Smooth muscle cell (in vitro differentiated cells): Measurements from ENCODE around the gene ARIH2. TPM values are rescaled to one million over a fixed set of nuclear protein-coding genes. Genes with fewer than 3 reads are reported as not detected.

Source experiments
- DNase-seq: peaks from one replicate; lab custom pipeline; 2025; ENCODE audit not compliant: unreplicated experiment; lab: John Stamatoyannopoulos, UW
- H2AFZ ChIP-seq: fragments of 200-600 bp; sonication (generic); 2 replicates; pipeline ENCODE4 v1.6.0; 2016; ENCODE audit warnings: antibody characterized with exemption, low read depth, mild to moderate bottlenecking
- H3F3A ChIP-seq: fragments of 200-600 bp; sonication (generic); 2 replicates; pipeline ENCODE4 v1.6.0; 2017; ENCODE audit warnings: antibody characterized with exemption, low read depth
- H3K27ac ChIP-seq: fragments of 200-600 bp; sonication (generic); 2 replicates; pipeline ENCODE4 v1.5.1; 2016; ENCODE audit warnings: low read depth, mild to moderate bottlenecking
- H3K27me3 ChIP-seq: fragments of 200-600 bp; sonication (generic); 2 replicates; pipeline ENCODE4 v1.6.1; 2016; ENCODE audit warnings: low read depth, mild to moderate bottlenecking
- H3K36me3 ChIP-seq: fragments of 200-600 bp; sonication (generic); 2 replicates; pipeline ENCODE4 v1.5.1; 2016; ENCODE audit warnings: low read depth
- H3K4me1 ChIP-seq: fragments of 200-600 bp; sonication (generic); 2 replicates; pipeline ENCODE4 v1.5.1; 2016; ENCODE audit warnings: low read depth
- H3K4me2 ChIP-seq: fragments of 200-600 bp; sonication (generic); 2 replicates; pipeline ENCODE4 v1.6.0; 2016; ENCODE audit warnings: mild to moderate bottlenecking
- H3K4me3 ChIP-seq: fragments of 200-600 bp; sonication (generic); 2 replicates; pipeline ENCODE4 v1.5.1; 2016; ENCODE audit warnings: mild to moderate bottlenecking
- H3K79me2 ChIP-seq: fragments of 200-600 bp; sonication (generic); 2 replicates; pipeline ENCODE4 v1.6.0; 2016; ENCODE audit warnings: low read depth, mild to moderate bottlenecking
- H3K9ac ChIP-seq: fragments of 200-600 bp; sonication (generic); 2 replicates; pipeline ENCODE4 v1.6.0; 2016; ENCODE audit warnings: low read depth
- H3K9me3 ChIP-seq: fragments of 200-600 bp; sonication (generic); replicated peaks from 2 replicates; pipeline ENCODE4 v1.5.1; 2016; ENCODE audit warnings: low read depth
- H4K20me1 ChIP-seq: fragments of 200-600 bp; sonication (generic); 2 replicates; pipeline ENCODE4 v1.6.0; 2016; ENCODE audit warnings: low read depth
- CTCF ChIP-seq: fragments of 200-600 bp; sonication (generic); IDR thresholded peaks from 2 replicates; pipeline ENCODE4 v1.5.1; 2017; ENCODE audit warnings: borderline replicate concordance, mild to moderate bottlenecking, antibody characterized with exemption; ENCODE audit not compliant: insufficient read depth, poor library complexity, severe bottlenecking
- WGBS: methylation state at CpG from one replicate; pipeline ENCODE4 v1.1.7; 2016; ENCODE audit warnings: low lambda C conversion rate; 5-methylcytosine and 5-hydroxymethylcytosine counted together
- polyA plus RNA-seq: library from polyadenylated mRNA; unstranded; fragments of >200 nt; fragmentation: Nextera tagmentation; extraction: Ambion mirVana; gene quantifications from 2 replicates; pipeline ENCODE4 v1.2.1, GENCODE V29; 2016
- total RNA-seq: library from RNA; depleted of rRNA; stranded (reverse); fragments of >200 nt; gene quantifications from 2 replicates; pipeline ENCODE4 v1.2.3, GENCODE V29; 2014

ARIH2 gene
- total and polyA plus RNA-seq, 2 experiments from 2014 or later: 39.7 to 43.6 TPM

- H3K4me2 ChIP-seq: no peak overlapping the region
- DNase-seq: no peak
- 92% methylated on average over 16 of the region's 16 CpGs for WGBS
- peaks cover 17% of the 10 kb centered on the region for H4K20me1 ChIP-seq
- H3K9ac ChIP-seq: no peak overlapping the region
- H2AFZ ChIP-seq: no peak overlapping the region
- H3F3A ChIP-seq: peaks cover 4% of the 10 kb centered on the region
- no peak for TF ChIP-seq CTCF
- H3K4me3 ChIP-seq: no peak overlapping the region
- no peaks in the 10 kb centered on the region for H3K27me3 ChIP-seq
- no peaks in the 10 kb centered on the region for H3K36me3 ChIP-seq
- H3K27ac ChIP-seq: no peak overlapping the region
- H3K79me2 ChIP-seq: peaks cover 22% of the 10 kb centered on the region
- H3K9me3 ChIP-seq: no peaks in the 10 kb centered on the region
- peaks cover 16% of the 10 kb centered on the region for H3K4me1 ChIP-seq
Observed at GRCh38 chr3:49004352-49005302, 86.0 kb downstream of the ARIH2 start.

GRCh38 chr3:49005303-49005680 lies 86.7 kb downstream of the ARIH2 start:
- TF ChIP-seq CTCF: no peak
- Histone ChIP-seq H3K4me2 (no peak overlapping the region), H2AFZ (no peak overlapping the region), H4K20me1 (peaks cover 24% of the 10 kb centered on the region), H3K36me3 (no peaks in the 10 kb centered on the region), H3K9me3 (no peaks in the 10 kb centered on the region), H3K79me2 (peaks cover 29% of the 10 kb centered on the region), H3K4me1 (peaks cover 12% of the 10 kb centered on the region), H3K27ac (no peak overlapping the region), H3K4me3 (no peak overlapping the region), H3K27me3 (no peaks in the 10 kb centered on the region), H3K9ac (no peak overlapping the region), H3F3A (peaks cover 4% of the 10 kb centered on the region)
- DNase-seq: no peak
- 100% methylated on average over 3 of the region's 3 CpGs for WGBS

DNA sequence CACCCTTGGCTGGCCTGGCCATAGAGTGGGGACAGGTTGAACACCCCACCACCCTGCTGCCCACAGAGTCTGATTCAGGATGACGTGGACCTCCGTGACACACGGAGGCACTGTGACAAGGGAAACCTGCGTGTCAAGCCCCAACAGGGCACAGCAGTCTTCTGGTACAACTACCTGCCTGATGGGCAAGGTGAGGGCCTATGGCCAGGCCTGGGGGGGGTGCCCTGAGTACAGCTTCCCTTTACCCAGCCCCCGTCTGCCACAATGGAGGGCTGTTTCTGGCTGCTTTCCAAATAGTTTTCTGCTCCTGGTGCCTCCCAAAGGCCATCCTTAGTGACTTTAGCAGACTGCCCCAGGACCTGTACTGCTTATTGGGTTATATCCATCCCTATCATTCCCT lies 87.4 kb downstream of the ARIH2 start:
- Histone ChIP-seq H3K36me3 (no peaks in the 10 kb centered on the region), H3K9me3 (no peaks in the 10 kb centered on the region), H3K4me1 (peaks cover 12% of the 10 kb centered on the region), H3K4me3 (peak overlapping the region; percentile 66), H3K27me3 (no peaks in the 10 kb centered on the region), H3K27ac (peak overlapping the region; percentile 90), H3K4me2 (peak overlapping the region; percentile 91), H2AFZ (no peak overlapping the region), H3K9ac (peak overlapping the region; percentile 91), H3K79me2 (peaks cover 36% of the 10 kb centered on the region), H4K20me1 (peaks cover 31% of the 10 kb centered on the region), H3F3A (peaks cover 4% of the 10 kb centered on the region)
- 91% methylated on average over 5 of the region's 5 CpGs for WGBS
- DNase-seq: no peak
- no peak for TF ChIP-seq CTCF
